ENCODE measurements around the gene CD38. TPM values are rescaled to one million over a fixed set of nuclear protein-coding genes. Genes with fewer than 3 reads are reported as not detected.

The CD38 gene
- polyA plus RNA-seq, 2 of the 4 experiments (the other 2 are of a cell fraction), result 7.8 to 12.4 TPM

DNA sequence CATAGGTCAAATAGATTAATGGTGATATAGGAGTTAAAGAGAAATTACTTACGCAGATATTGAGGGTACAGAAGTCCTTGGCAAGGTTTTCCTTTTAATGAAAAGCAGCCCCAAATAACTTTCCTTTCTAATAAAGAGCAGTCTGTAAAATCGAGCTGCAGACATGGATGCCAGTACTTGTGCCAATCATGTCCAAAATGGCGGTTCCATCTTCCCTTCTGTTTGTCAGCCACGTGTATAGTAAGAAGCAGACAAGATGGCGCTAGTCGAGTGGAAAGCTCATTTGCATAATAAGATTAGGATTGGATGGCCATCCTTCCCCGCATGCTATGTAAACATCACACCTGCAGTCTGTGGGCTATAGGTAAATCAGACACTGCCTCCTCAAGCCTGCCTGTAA, 92.0 kb downstream of the CD38 start:
- ChIA-PET POLR2A (no interaction called here), CTCF (interaction anchor here (0.7 to 2.1 kb wide), 3 partner anchors 12 to 500 kb away, joined by 3 to 12 read pairs (median 4); no protein-coding TSS in a partner anchor)
- Histone ChIP-seq H3K4me1 (no peaks in the 10 kb centered on the region), H3K4me3 (no peak overlapping the region), H3K4me2 (no peak overlapping the region), H3K9me3 (no peaks in the 10 kb centered on the region), H3K27ac (no peak overlapping the region)
- TF ChIP-seq MYC (IDR thresholded peaks at IDR 0.05; ENCODE audit: borderline replicate concordance, low read length) (no peak), GATA3 (IDR thresholded peaks at IDR 0.05; ENCODE audit: borderline replicate concordance) (no peak), POLR2A (IDR thresholded peaks at IDR 0.05; ENCODE audit: low read length) (no peak), CBX2 (IDR thresholded peaks at IDR 0.05; ENCODE audit: borderline replicate concordance, low read depth) (no peak), RFX5 (IDR thresholded peaks at IDR 0.05) (no peak), CBX8 (IDR thresholded peaks at IDR 0.05) (no peak), NR3C1 (IDR thresholded peaks at IDR 0.05) (no peak), NPAS2 (CRISPR knock-in tag; IDR thresholded peaks at IDR 0.05; ENCODE audit: borderline replicate concordance) (no peak), EHF (CRISPR knock-in tag; IDR thresholded peaks at IDR 0.05) (no peak), HOXB5 (CRISPR knock-in tag; IDR thresholded peaks at IDR 0.05) (no peak), SMC3 (IDR thresholded peaks at IDR 0.05) (no peak), JUNB (IDR thresholded peaks at IDR 0.05) (no peak), KDM1A (IDR thresholded peaks at IDR 0.05; ENCODE audit: low read depth) (no peak), RCOR1 (IDR thresholded peaks at IDR 0.05; ENCODE audit: low read depth, low read length) (no peak), POLR2AphosphoS2 (conservative IDR thresholded peaks at IDR 0.05; ENCODE audit: low read length) (no peak)
- TF ChIP-seq, protein P1, sequence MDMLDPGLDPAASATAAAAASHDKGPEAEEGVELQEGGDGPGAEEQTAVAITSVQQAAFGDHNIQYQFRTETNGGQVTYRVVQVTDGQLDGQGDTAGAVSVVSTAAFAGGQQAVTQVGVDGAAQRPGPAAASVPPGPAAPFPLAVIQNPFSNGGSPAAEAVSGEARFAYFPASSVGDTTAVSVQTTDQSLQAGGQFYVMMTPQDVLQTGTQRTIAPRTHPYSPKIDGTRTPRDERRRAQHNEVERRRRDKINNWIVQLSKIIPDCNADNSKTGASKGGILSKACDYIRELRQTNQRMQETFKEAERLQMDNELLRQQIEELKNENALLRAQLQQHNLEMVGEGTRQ (IDR thresholded peaks at IDR 0.05), result no peak
- TF ChIP-seq, protein P2, sequence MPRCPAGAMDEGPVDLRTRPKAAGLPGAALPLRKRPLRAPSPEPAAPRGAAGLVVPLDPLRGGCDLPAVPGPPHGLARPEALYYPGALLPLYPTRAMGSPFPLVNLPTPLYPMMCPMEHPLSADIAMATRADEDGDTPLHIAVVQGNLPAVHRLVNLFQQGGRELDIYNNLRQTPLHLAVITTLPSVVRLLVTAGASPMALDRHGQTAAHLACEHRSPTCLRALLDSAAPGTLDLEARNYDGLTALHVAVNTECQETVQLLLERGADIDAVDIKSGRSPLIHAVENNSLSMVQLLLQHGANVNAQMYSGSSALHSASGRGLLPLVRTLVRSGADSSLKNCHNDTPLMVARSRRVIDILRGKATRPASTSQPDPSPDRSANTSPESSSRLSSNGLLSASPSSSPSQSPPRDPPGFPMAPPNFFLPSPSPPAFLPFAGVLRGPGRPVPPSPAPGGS (IDR thresholded peaks at IDR 0.05), result no peak
- DNase-seq (ENCODE audit: low read depth in 1 of 2, low spot score in 1 of 2) (no peak), ATAC-seq (no peak), FAIRE-seq (no peak)
- 76% methylated on average over 7 of the region's 7 CpGs for WGBS (ENCODE audit: missing lambda C conversion rate)

GRCh38 chr4:15870921-15871664, 93.0 kb downstream of the CD38 start:
- 65% methylated on average over 4 of the region's 4 CpGs for WGBS (ENCODE audit: missing lambda C conversion rate)
- FAIRE-seq (no peak), DNase-seq (ENCODE audit: low read depth in 1 of 2, low spot score in 1 of 2) (no peak), ATAC-seq (no peak)
- Histone ChIP-seq H3K4me2 (no peak overlapping the region), H3K4me1 (no peaks in the 10 kb centered on the region), H3K4me3 (no peak overlapping the region), H3K9me3 (no peaks in the 10 kb centered on the region), H3K27ac (no peak overlapping the region)
- no peak for TF ChIP-seq CHD4 (IDR thresholded peaks at IDR 0.05; ENCODE audit: borderline replicate concordance)
- no peak for TF ChIP-seq NFE2L2 (conservative IDR thresholded peaks at IDR 0.05; ENCODE audit: low read length)
- no peak for TF ChIP-seq FOXS1 (CRISPR knock-in tag; IDR thresholded peaks at IDR 0.05)
- TF ChIP-seq EHF (CRISPR knock-in tag; IDR thresholded peaks at IDR 0.05), result no peak
- no peak for TF ChIP-seq RAD21 (conservative IDR thresholded peaks at IDR 0.05 in 1 of 2, IDR thresholded peaks at IDR 0.05 in 1 of 2)
- no peak for TF ChIP-seq ATOH8 (CRISPR knock-in tag; IDR thresholded peaks at IDR 0.05; ENCODE audit: low read depth)
- TF ChIP-seq NR3C1 (IDR thresholded peaks at IDR 0.05), result no peak
- TF ChIP-seq FOSB (CRISPR knock-in tag; IDR thresholded peaks at IDR 0.05), result no peak
- TF ChIP-seq JUN (IDR thresholded peaks at IDR 0.05), result no peak
- TF ChIP-seq HDAC2 (IDR thresholded peaks at IDR 0.05), result no peak
- TF ChIP-seq, protein P3, sequence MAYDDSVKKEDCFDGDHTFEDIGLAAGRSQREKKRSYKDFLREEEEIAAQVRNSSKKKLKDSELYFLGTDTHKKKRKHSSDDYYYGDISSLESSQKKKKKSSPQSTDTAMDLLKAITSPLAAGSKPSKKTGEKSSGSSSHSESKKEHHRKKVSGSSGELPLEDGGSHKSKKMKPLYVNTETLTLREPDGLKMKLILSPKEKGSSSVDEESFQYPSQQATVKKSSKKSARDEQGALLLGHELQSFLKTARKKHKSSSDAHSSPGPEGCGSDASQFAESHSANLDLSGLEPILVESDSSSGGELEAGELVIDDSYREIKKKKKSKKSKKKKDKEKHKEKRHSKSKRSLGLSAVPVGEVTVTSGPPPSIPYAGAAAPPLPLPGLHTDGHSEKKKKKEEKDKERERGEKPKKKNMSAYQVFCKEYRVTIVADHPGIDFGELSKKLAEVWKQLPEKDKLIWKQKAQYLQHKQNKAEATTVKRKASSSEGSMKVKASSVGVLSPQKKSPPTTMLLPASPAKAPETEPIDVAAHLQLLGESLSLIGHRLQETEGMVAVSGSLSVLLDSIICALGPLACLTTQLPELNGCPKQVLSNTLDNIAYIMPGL (CRISPR knock-in tag; IDR thresholded peaks at IDR 0.05; ENCODE audit: borderline replicate concordance), result no peak
- TF ChIP-seq CTCF (IDR thresholded peaks at IDR 0.05), result no peak
- no peak for TF ChIP-seq MAFK (IDR thresholded peaks at IDR 0.05; ENCODE audit: partially characterized antibody)
- TF ChIP-seq, protein P4, sequence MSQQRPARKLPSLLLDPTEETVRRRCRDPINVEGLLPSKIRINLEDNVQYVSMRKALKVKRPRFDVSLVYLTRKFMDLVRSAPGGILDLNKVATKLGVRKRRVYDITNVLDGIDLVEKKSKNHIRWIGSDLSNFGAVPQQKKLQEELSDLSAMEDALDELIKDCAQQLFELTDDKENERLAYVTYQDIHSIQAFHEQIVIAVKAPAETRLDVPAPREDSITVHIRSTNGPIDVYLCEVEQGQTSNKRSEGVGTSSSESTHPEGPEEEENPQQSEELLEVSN (IDR thresholded peaks at IDR 0.05; ENCODE audit: borderline replicate concordance, low read depth), result no peak
- TF ChIP-seq SMC3 (IDR thresholded peaks at IDR 0.05), result no peak
- no peak for TF ChIP-seq CBX2 (IDR thresholded peaks at IDR 0.05; ENCODE audit: borderline replicate concordance, low read depth)
- TF ChIP-seq EP300 (IDR thresholded peaks at IDR 0.05), result no peak
- no peak for TF ChIP-seq CEBPB (IDR thresholded peaks at IDR 0.05)
- ChIA-PET CTCF (interaction anchor here (1.5 to 2.1 kb wide), 2 partner anchors 11 to 66 kb away, joined by 4 to 12 read pairs; no protein-coding TSS in a partner anchor), POLR2A (no interaction called here)
